GM12892 (cell line): ENCODE measurements around the gene PPP1R12A. TPM values are rescaled to one million over a fixed set of nuclear protein-coding genes. Genes with fewer than 3 reads are reported as not detected.
"Not testable (repeated sequence)": the region's sequence is repeated elsewhere in the genome, so short reads cannot be mapped to it uniquely, and the experiment has no call there.

Experiments
- DNase-seq: peaks from one replicate; pipeline ENCODE4 v3.0.0; 2011; ENCODE audit not compliant: insufficient read length
- FAIRE-seq: peaks from 2 replicates; lab custom pipeline; 2011; peaks lifted over from hg19 to GRCh38; lab: Jason Lieb, UNC
- POLR2A ChIP-seq: IDR thresholded peaks from 2 replicates; pipeline ENCODE4 v1.6.1; 2011; ENCODE audit warnings: low read depth, low read length, control low read depth
- POLR2AphosphoS5 ChIP-seq: IDR thresholded peaks from 2 replicates; pipeline ENCODE4 v1.6.1; 2011; ENCODE audit warnings: low read depth, low read length, control low read depth
- TAF1 ChIP-seq: IDR thresholded peaks from 2 replicates; pipeline ENCODE4 v1.6.1; 2011; ENCODE audit warnings: low read depth, mild to moderate bottlenecking, control low read depth, low read length, borderline replicate concordance
- polyA plus RNA-seq: library from polyadenylated mRNA; unstranded; fragments of >200 nt; gene quantifications from one replicate; pipeline ENCODE4 v1.2.1, GENCODE V29; 2012; ENCODE audit warnings: missing spikeins, inconsistent platforms; ENCODE audit not compliant: missing spikeins

The PPP1R12A gene
- polyA plus RNA-seq: 59.9 TPM

GRCh38 chr12:79935021-79935623, at the start of gene PPP1R12A:
Gene PPP1R12A (minus strand): TSS chr12:79935097. CDS start chr12:79934931, 166 bp downstream.
- DNase-seq: peak; percentile 66
- TF ChIP-seq POLR2AphosphoS5 (peak; percentile 93), TAF1 (peak; percentile 19), POLR2A (peak; percentile 97)
- peak; percentile 93 for FAIRE-seq

GRCh38 chr12:79983986-79984620, 49.2 kb upstream of the PPP1R12A start:
- FAIRE-seq (no peak), DNase-seq (no peak)
- TF ChIP-seq TAF1: no peak
- TF ChIP-seq POLR2AphosphoS5: no peak
- no peak for TF ChIP-seq POLR2A

- TF ChIP-seq TAF1: no peak
- no peak for TF ChIP-seq POLR2A
- no peak for TF ChIP-seq POLR2AphosphoS5
- FAIRE-seq (no peak), DNase-seq (no peak)
These were observed 48.6 kb upstream of the PPP1R12A start for GRCh38 chr12:79983492-79983891.

- TF ChIP-seq TAF1: no peak
- no peak for TF ChIP-seq POLR2A
- TF ChIP-seq POLR2AphosphoS5: no peak
- no peak for DNase-seq
- no peak for FAIRE-seq
These were observed 47.5 kb upstream of the PPP1R12A start for GRCh38 chr12:79982086-79983062.

GRCh38 chr12:79978692-79979091, 43.8 kb upstream of the PPP1R12A start:
- DNase-seq (no peak), FAIRE-seq (no peak)
- TF ChIP-seq TAF1: no peak

GRCh38 chr12:79977856-79978460, 43.1 kb upstream of the PPP1R12A start:
- not testable (repeated sequence) for DNase-seq, FAIRE-seq

GRCh38 chr12:79975143-79975542, 40.2 kb upstream of the PPP1R12A start:
- no peak for TF ChIP-seq TAF1
- TF ChIP-seq POLR2A: no peak
- no peak for TF ChIP-seq POLR2AphosphoS5
- no peak for DNase-seq
- no peak for FAIRE-seq

GRCh38 chr12:79973801-79974200, 38.9 kb upstream of the PPP1R12A start:
- no peak for TF ChIP-seq POLR2A
- TF ChIP-seq POLR2AphosphoS5: no peak
- TF ChIP-seq TAF1: no peak
- DNase-seq (no peak), FAIRE-seq (no peak)

GRCh38 chr12:79964100-79964627, 29.3 kb upstream of the PPP1R12A start:
- no peak for FAIRE-seq
- DNase-seq: no peak
- no peak for TF ChIP-seq POLR2AphosphoS5
- no peak for TF ChIP-seq TAF1
- no peak for TF ChIP-seq POLR2A

- TF ChIP-seq POLR2AphosphoS5 (no peak), POLR2A (no peak), TAF1 (no peak)
- no peak for DNase-seq
- FAIRE-seq: no peak
These were observed 26.5 kb upstream of the PPP1R12A start for GRCh38 chr12:79961411-79961810.

GRCh38 chr12:79959484-79959883, 24.6 kb upstream of the PPP1R12A start:
- DNase-seq (no peak), FAIRE-seq (no peak)
- TF ChIP-seq TAF1 (no peak), POLR2A (no peak), POLR2AphosphoS5 (no peak)
